ENCODE results near the gene FMNL2. TPM values are rescaled to one million over a fixed set of nuclear protein-coding genes. Genes with fewer than 3 reads are reported as not detected.

The FMNL2 gene
- total RNA-seq, 4 donors from 2014 or later = 50.5 to 96.7 (median 79.6) TPM

- no peak for TF ChIP-seq CTCF (IDR thresholded peaks at IDR 0.05; ENCODE audit: low read depth)
These were observed 278.3 kb downstream of the FMNL2 start for GRCh38 chr2:152613235-152613634.

GRCh38 chr2:152615177-152615576 lies 280.2 kb downstream of the FMNL2 start:
- no peak for TF ChIP-seq CTCF (IDR thresholded peaks at IDR 0.05; ENCODE audit: low read depth)

- TF ChIP-seq CTCF (IDR thresholded peaks at IDR 0.05; ENCODE audit: low read depth) = no peak
These were observed 282.6 kb downstream of the FMNL2 start for GRCh38 chr2:152617456-152618192.

- no peak for TF ChIP-seq CTCF (IDR thresholded peaks at IDR 0.05; ENCODE audit: low read depth)
These were observed 283.2 kb downstream of the FMNL2 start for GRCh38 chr2:152618193-152618564.

- no peak for TF ChIP-seq CTCF (IDR thresholded peaks at IDR 0.05; ENCODE audit: low read depth)
These were observed 285.2 kb downstream of the FMNL2 start for GRCh38 chr2:152620208-152620607.

GRCh38 chr2:152620985-152621384 lies 286.0 kb downstream of the FMNL2 start:
- no peak for TF ChIP-seq CTCF (IDR thresholded peaks at IDR 0.05; ENCODE audit: low read depth)

GRCh38 chr2:152622219-152622618 lies 287.2 kb downstream of the FMNL2 start:
- no peak for TF ChIP-seq CTCF (IDR thresholded peaks at IDR 0.05; ENCODE audit: low read depth)
